Smooth muscle cell (in vitro differentiated cells): ENCODE data around the gene DOK6. TPM values are rescaled to one million over a fixed set of nuclear protein-coding genes. Genes with fewer than 3 reads are reported as not detected.

ENCODE experiments used
- DNase-seq: peaks from one replicate; lab custom pipeline; 2025; ENCODE audit not compliant: unreplicated experiment; lab: John Stamatoyannopoulos, UW
- H2AFZ ChIP-seq: fragments of 200-600 bp; sonication (generic); 2 replicates; pipeline ENCODE4 v1.6.0; 2016; ENCODE audit warnings: antibody characterized with exemption, low read depth, mild to moderate bottlenecking
- H3F3A ChIP-seq: fragments of 200-600 bp; sonication (generic); 2 replicates; pipeline ENCODE4 v1.6.0; 2017; ENCODE audit warnings: antibody characterized with exemption, low read depth
- H3K27ac ChIP-seq: fragments of 200-600 bp; sonication (generic); 2 replicates; pipeline ENCODE4 v1.5.1; 2016; ENCODE audit warnings: low read depth, mild to moderate bottlenecking
- H3K27me3 ChIP-seq: fragments of 200-600 bp; sonication (generic); 2 replicates; pipeline ENCODE4 v1.6.1; 2016; ENCODE audit warnings: low read depth, mild to moderate bottlenecking
- H3K36me3 ChIP-seq: fragments of 200-600 bp; sonication (generic); 2 replicates; pipeline ENCODE4 v1.5.1; 2016; ENCODE audit warnings: low read depth
- H3K4me1 ChIP-seq: fragments of 200-600 bp; sonication (generic); 2 replicates; pipeline ENCODE4 v1.5.1; 2016; ENCODE audit warnings: low read depth
- H3K4me2 ChIP-seq: fragments of 200-600 bp; sonication (generic); 2 replicates; pipeline ENCODE4 v1.6.0; 2016; ENCODE audit warnings: mild to moderate bottlenecking
- H3K4me3 ChIP-seq: fragments of 200-600 bp; sonication (generic); 2 replicates; pipeline ENCODE4 v1.5.1; 2016; ENCODE audit warnings: mild to moderate bottlenecking
- H3K79me2 ChIP-seq: fragments of 200-600 bp; sonication (generic); 2 replicates; pipeline ENCODE4 v1.6.0; 2016; ENCODE audit warnings: low read depth, mild to moderate bottlenecking
- H3K9ac ChIP-seq: fragments of 200-600 bp; sonication (generic); 2 replicates; pipeline ENCODE4 v1.6.0; 2016; ENCODE audit warnings: low read depth
- H3K9me3 ChIP-seq: fragments of 200-600 bp; sonication (generic); replicated peaks from 2 replicates; pipeline ENCODE4 v1.5.1; 2016; ENCODE audit warnings: low read depth
- H4K20me1 ChIP-seq: fragments of 200-600 bp; sonication (generic); 2 replicates; pipeline ENCODE4 v1.6.0; 2016; ENCODE audit warnings: low read depth
- WGBS: methylation state at CpG from one replicate; pipeline ENCODE4 v1.1.7; 2016; ENCODE audit warnings: low lambda C conversion rate; 5-methylcytosine and 5-hydroxymethylcytosine counted together
- polyA plus RNA-seq: library from polyadenylated mRNA; unstranded; fragments of >200 nt; fragmentation: Nextera tagmentation; extraction: Ambion mirVana; gene quantifications from 2 replicates; pipeline ENCODE4 v1.2.1, GENCODE V29; 2016
- total RNA-seq: library from RNA; depleted of rRNA; stranded (reverse); fragments of >200 nt; gene quantifications from 2 replicates; pipeline ENCODE4 v1.2.3, GENCODE V29; 2014
- TF ChIP-seq, protein P1 (sequence below): fragments of 200-600 bp; sonication (generic); IDR thresholded peaks from 2 replicates; pipeline ENCODE4 v1.5.1; 2017; ENCODE audit warnings: borderline replicate concordance, mild to moderate bottlenecking, antibody characterized with exemption; ENCODE audit not compliant: insufficient read depth, poor library complexity, severe bottlenecking

DOK6 gene
- total and polyA plus RNA-seq, 2 experiments from 2014 or later, result 7.2 to 21.4 TPM

DNA sequence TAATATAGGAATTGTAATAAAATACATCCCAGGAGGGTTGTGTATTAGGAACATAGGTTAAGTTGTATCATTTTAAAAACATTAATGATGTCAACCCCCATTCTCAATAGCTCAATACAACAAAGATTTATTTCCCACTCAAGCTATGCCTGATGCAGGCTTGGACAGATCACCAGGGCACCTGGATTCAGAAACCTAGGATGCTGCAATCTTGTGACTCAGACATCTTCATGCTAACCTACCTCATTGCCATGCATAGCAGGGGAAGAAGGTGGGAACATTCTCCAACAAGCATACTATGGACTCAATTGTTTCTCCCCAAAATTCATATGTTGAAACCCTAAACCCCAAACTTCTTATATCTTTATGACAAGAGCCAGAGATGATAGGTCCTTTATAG lies 302.8 kb downstream of the DOK6 start:
- no peaks in the 10 kb centered on the region for H3K36me3 ChIP-seq
- DNase-seq, result no peak
- no peaks in the 10 kb centered on the region for H3K9me3 ChIP-seq
- H3K27me3 ChIP-seq, result no peaks in the 10 kb centered on the region
- no peak overlapping the region for H3K4me2 ChIP-seq
- TF ChIP-seq, protein P1, sequence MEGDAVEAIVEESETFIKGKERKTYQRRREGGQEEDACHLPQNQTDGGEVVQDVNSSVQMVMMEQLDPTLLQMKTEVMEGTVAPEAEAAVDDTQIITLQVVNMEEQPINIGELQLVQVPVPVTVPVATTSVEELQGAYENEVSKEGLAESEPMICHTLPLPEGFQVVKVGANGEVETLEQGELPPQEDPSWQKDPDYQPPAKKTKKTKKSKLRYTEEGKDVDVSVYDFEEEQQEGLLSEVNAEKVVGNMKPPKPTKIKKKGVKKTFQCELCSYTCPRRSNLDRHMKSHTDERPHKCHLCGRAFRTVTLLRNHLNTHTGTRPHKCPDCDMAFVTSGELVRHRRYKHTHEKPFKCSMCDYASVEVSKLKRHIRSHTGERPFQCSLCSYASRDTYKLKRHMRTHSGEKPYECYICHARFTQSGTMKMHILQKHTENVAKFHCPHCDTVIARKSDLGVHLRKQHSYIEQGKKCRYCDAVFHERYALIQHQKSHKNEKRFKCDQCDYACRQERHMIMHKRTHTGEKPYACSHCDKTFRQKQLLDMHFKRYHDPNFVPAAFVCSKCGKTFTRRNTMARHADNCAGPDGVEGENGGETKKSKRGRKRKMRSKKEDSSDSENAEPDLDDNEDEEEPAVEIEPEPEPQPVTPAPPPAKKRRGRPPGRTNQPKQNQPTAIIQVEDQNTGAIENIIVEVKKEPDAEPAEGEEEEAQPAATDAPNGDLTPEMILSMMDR, result no peak
- H3K9ac ChIP-seq, result no peak overlapping the region
- H3K27ac ChIP-seq, result no peak overlapping the region
- H3K4me3 ChIP-seq, result no peak overlapping the region
- no peaks in the 10 kb centered on the region for H4K20me1 ChIP-seq
- H2AFZ ChIP-seq, result no peak overlapping the region
- no peaks in the 10 kb centered on the region for H3K79me2 ChIP-seq
- no peaks in the 10 kb centered on the region for H3K4me1 ChIP-seq
- H3F3A ChIP-seq, result no peaks in the 10 kb centered on the region

DNA sequence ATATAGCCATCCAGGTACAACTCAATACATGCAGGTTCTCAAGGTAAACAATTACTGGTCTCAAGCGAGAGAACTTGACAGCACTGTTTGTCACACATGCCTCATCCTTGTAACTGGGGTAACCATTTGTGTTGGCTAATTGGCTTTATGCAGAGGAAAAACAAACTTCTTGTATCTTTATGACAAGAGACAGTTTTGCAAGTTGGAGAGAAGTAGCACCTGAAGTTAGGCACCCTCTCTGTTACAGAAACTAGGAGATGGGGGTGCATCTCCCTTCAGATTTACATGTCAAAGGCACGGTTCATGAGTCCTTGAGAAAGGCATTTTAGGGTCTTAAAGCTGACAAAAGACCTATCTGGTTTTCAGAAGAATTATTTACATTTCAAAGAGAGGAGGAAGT lies 305.3 kb downstream of the DOK6 start:
- H4K20me1 ChIP-seq, result no peaks in the 10 kb centered on the region
- no peaks in the 10 kb centered on the region for H3K27me3 ChIP-seq
- H3K4me2 ChIP-seq, result no peak overlapping the region
- H3K79me2 ChIP-seq, result no peaks in the 10 kb centered on the region
- H3F3A ChIP-seq, result no peaks in the 10 kb centered on the region
- TF ChIP-seq, protein P1, result no peak
- H3K4me1 ChIP-seq, result no peaks in the 10 kb centered on the region
- no peaks in the 10 kb centered on the region for H3K36me3 ChIP-seq
- no peaks in the 10 kb centered on the region for H3K9me3 ChIP-seq
- no peak overlapping the region for H3K4me3 ChIP-seq
- H2AFZ ChIP-seq, result no peak overlapping the region
- 42% methylated on average over 2 of the region's 2 CpGs for WGBS
- no peak for DNase-seq
- H3K9ac ChIP-seq, result no peak overlapping the region
- H3K27ac ChIP-seq, result no peak overlapping the region

DNA sequence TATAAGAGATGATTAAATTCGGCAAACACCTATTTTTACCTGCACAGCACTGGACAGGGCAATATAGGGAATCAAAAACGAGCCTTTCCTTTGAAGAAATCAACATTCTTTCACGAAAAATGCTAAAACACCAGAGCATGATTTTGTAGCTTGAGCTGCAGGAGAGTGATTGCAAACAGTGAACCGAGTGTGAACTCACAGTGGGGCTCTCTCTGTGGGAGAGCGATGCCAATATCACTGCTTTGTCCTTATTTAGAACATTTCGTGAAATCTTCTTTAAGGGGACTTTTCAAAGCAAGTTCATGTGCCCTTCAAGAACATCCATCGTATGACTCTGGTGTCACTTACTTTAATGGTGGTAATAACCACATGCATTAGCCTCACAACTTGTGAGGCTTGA lies 308.2 kb downstream of the DOK6 start:
- Histone ChIP-seq H3K79me2 (no peaks in the 10 kb centered on the region), H3K36me3 (no peaks in the 10 kb centered on the region), H3K4me1 (no peaks in the 10 kb centered on the region), H3K9me3 (no peaks in the 10 kb centered on the region), H3K9ac (no peak overlapping the region), H3F3A (no peaks in the 10 kb centered on the region), H3K4me2 (no peak overlapping the region), H4K20me1 (no peaks in the 10 kb centered on the region), H3K27ac (no peak overlapping the region), H3K4me3 (no peak overlapping the region), H2AFZ (no peak overlapping the region), H3K27me3 (no peaks in the 10 kb centered on the region)
- TF ChIP-seq, protein P1, result no peak
- no peak for DNase-seq
- 88% methylated on average over 7 of the region's 7 CpGs for WGBS

DNA sequence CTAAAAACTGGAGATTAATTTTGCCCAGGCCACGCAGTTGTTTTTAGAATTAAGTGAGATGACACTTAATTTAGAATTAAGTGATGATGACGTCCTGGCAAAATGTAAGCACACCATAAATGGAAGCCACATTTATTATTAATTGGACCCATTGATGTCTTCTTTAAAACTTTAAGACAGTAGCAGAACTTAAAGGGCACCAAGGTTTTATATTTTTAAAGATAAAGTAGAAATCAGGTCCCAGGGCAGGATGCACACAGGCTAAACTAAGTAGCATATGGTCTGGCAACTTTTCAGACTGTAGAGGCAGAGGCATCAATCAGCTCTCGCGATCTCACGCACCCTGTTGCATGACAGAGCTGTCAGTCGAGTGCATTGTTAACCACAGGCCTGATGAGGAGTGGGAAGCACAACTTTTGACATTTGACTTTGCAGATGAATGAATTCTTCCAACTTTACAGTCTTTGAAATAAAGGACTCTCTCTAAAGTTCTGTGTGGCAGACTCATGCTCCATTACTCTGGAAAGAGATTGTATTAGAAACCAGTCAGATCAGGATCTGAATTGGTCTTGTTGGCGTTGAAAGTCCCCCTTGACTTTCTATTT lies 314.6 kb downstream of the DOK6 start:
- Histone ChIP-seq H4K20me1 (no peaks in the 10 kb centered on the region), H3K27me3 (no peaks in the 10 kb centered on the region), H3K9ac (no peak overlapping the region), H3K4me2 (no peak overlapping the region), H3K79me2 (no peaks in the 10 kb centered on the region), H3K4me3 (no peak overlapping the region), H3F3A (no peaks in the 10 kb centered on the region), H3K9me3 (peaks cover 7% of the 10 kb centered on the region), H3K36me3 (no peaks in the 10 kb centered on the region), H3K27ac (no peak overlapping the region), H2AFZ (no peak overlapping the region), H3K4me1 (no peaks in the 10 kb centered on the region)
- no peak for DNase-seq
- TF ChIP-seq, protein P1, result no peak
- 91% methylated on average over 7 of the region's 7 CpGs for WGBS
